HG03575 (cell line): ENCODE data around the gene NABP1.

ENCODE experiments used
- ATAC-seq: cut with Tn5 transposase; IDR thresholded peaks from one replicate; pipeline ENCODE4 v1.9.1; 2021; ENCODE audit not compliant: unreplicated experiment, insufficient number of reproducible peaks, low FRiP score; ENCODE audit errors: extremely low read depth

NABP1 gene

GRCh38 chr2:191675807-191676721 lies 1.9 kb upstream of the NABP1 start:
- ATAC-seq = peak; percentile 75

- ATAC-seq = no peak
These were observed 918 bp upstream of the NABP1 start for GRCh38 chr2:191676790-191677645.

GRCh38 chr2:191678437-191679100 lies 633 bp downstream of the NABP1 start:
- no peak for ATAC-seq

GRCh38 chr2:191679818-191680600 lies 2.1 kb downstream of the NABP1 start:
- peak; percentile 30 for ATAC-seq

GRCh38 chr2:191680639-191681038 lies 2.7 kb downstream of the NABP1 start:
- ATAC-seq = no peak

- no peak for ATAC-seq
These were observed 4.2 kb downstream of the NABP1 start for GRCh38 chr2:191682126-191682525.

GRCh38 chr2:191686066-191686465 lies 8.1 kb downstream of the NABP1 start:
- ATAC-seq = no peak

- no peak for ATAC-seq
These were observed 8.8 kb downstream of the NABP1 start for GRCh38 chr2:191686729-191687128.

- ATAC-seq = no peak
These were observed 9.9 kb downstream of the NABP1 start for GRCh38 chr2:191687867-191688266.

GRCh38 chr2:191688934-191689695 lies 11.2 kb downstream of the NABP1 start:
- no peak for ATAC-seq

- ATAC-seq = no peak
These were observed 12.4 kb downstream of the NABP1 start for GRCh38 chr2:191690327-191690726.

- peak; percentile 61 for ATAC-seq
These were observed 13.2 kb downstream of the NABP1 start for GRCh38 chr2:191691016-191691735.

GRCh38 chr2:191691898-191692297 lies 14.0 kb downstream of the NABP1 start:
- no peak for ATAC-seq

- ATAC-seq = no peak
These were observed 14.7 kb downstream of the NABP1 start for GRCh38 chr2:191692502-191693115.

- no peak for ATAC-seq
These were observed 15.2 kb downstream of the NABP1 start for GRCh38 chr2:191693166-191693565.

GRCh38 chr2:191693778-191694177 lies 15.8 kb downstream of the NABP1 start:
- ATAC-seq = no peak

- ATAC-seq = no peak
These were observed 18.1 kb downstream of the NABP1 start for GRCh38 chr2:191696001-191696400.
